Loucy (cell line): ENCODE data around the gene CDH24.

ENCODE experiments used
- H2AFZ ChIP-seq: fragments of 200-600 bp; sonication (generic); 2 replicates; pipeline ENCODE4 v1.6.0; 2016; ENCODE audit warnings: antibody characterized with exemption, mild to moderate bottlenecking, low read length, moderate library complexity
- H3F3A ChIP-seq: fragments of 200-600 bp; 2 replicates; pipeline ENCODE4 v1.6.0; 2016; ENCODE audit warnings: antibody characterized with exemption, low read depth, mild to moderate bottlenecking
- H3K27me3 ChIP-seq: fragments of 200-600 bp; sonication (generic); 2 replicates; pipeline ENCODE4 v1.6.1; 2014; ENCODE audit warnings: low read length, mild to moderate bottlenecking; ENCODE audit not compliant: insufficient read depth, poor library complexity, severe bottlenecking
- H3K36me3 ChIP-seq: fragments of 200-600 bp; sonication (generic); 2 replicates; pipeline ENCODE4 v1.6.1; 2016; ENCODE audit warnings: low read length; ENCODE audit not compliant: insufficient read depth
- H3K4me1 ChIP-seq: fragments of 200-600 bp; sonication (generic); 2 replicates; pipeline ENCODE4 v1.5.1; 2014; ENCODE audit warnings: low read length, mild to moderate bottlenecking; ENCODE audit not compliant: insufficient read depth, poor library complexity, severe bottlenecking
- H3K4me2 ChIP-seq: fragments of 200-600 bp; sonication (generic); 2 replicates; pipeline ENCODE4 v1.6.0; 2014; ENCODE audit warnings: antibody characterized with exemption, low read length, low read depth, mild to moderate bottlenecking; ENCODE audit not compliant: poor library complexity, severe bottlenecking
- H3K4me3 ChIP-seq: fragments of 200-600 bp; sonication (generic); 2 replicates; pipeline ENCODE4 v1.5.1; 2014; ENCODE audit warnings: low read length, mild to moderate bottlenecking, mixed read lengths; ENCODE audit not compliant: poor library complexity, severe bottlenecking
- H3K79me2 ChIP-seq: fragments of 200-600 bp; sonication (generic); 2 replicates; pipeline ENCODE4 v1.6.1; 2014; ENCODE audit warnings: low read length; ENCODE audit not compliant: insufficient read depth
- H3K9ac ChIP-seq: fragments of 200-600 bp; sonication (generic); 2 replicates; pipeline ENCODE4 v1.6.0; 2014; ENCODE audit warnings: mild to moderate bottlenecking, low read depth, low read length, moderate library complexity; ENCODE audit not compliant: poor library complexity, severe bottlenecking
- H3K9me2 ChIP-seq: fragments of 200-600 bp; sonication (generic); replicated peaks from 2 replicates; pipeline ENCODE4 v1.6.1; 2016; ENCODE audit warnings: low read depth, low read length, mixed read lengths
- H3K9me3 ChIP-seq: fragments of 200-600 bp; sonication (generic); 2 replicates; pipeline ENCODE4 v1.6.1; 2014; ENCODE audit warnings: mild to moderate bottlenecking, antibody characterized with exemption, low read length, low read depth; ENCODE audit not compliant: insufficient read depth
- H4K20me1 ChIP-seq: fragments of 200-600 bp; sonication (generic); 2 replicates; pipeline ENCODE4 v1.6.0; 2014; ENCODE audit warnings: antibody characterized with exemption, low read length, mild to moderate bottlenecking; ENCODE audit not compliant: insufficient read depth, poor library complexity, severe bottlenecking
- CTCF ChIP-seq: fragments of 200-600 bp; sonication (generic); conservative IDR thresholded peaks from 2 replicates; pipeline ENCODE4 v1.5.1; 2014; ENCODE audit warnings: mild to moderate bottlenecking, antibody characterized with exemption, low read length
- EZH2phosphoT487 ChIP-seq: fragments of 200-600 bp; IDR thresholded peaks from 2 replicates; pipeline ENCODE4 v1.6.1; 2018; ENCODE audit warnings: antibody characterized with exemption, mild to moderate bottlenecking, moderate library complexity, borderline replicate concordance

CDH24 gene

GRCh38 chr14:23102801-23103200, 45.5 kb upstream of the CDH24 start:
- TF ChIP-seq CTCF (no peak), EZH2phosphoT487 (no peak)
- H4K20me1 ChIP-seq: peaks cover 6% of the 10 kb centered on the region
- H3K9me2 ChIP-seq: no peaks in the 10 kb centered on the region
- H2AFZ ChIP-seq: no peak overlapping the region
- H3K4me3 ChIP-seq: no peak overlapping the region
- H3K9me3 ChIP-seq: no peaks in the 10 kb centered on the region
- no peaks in the 10 kb centered on the region; the same call in 1 of the 2 replicates for H3K36me3 ChIP-seq
- no peaks in the 10 kb centered on the region for H3F3A ChIP-seq
- H3K4me1 ChIP-seq: peaks cover 10% of the 10 kb centered on the region
- H3K4me2 ChIP-seq: no peak overlapping the region
- no peak overlapping the region for H3K9ac ChIP-seq
- H3K79me2 ChIP-seq: peaks cover 12% of the 10 kb centered on the region
- no peaks in the 10 kb centered on the region for H3K27me3 ChIP-seq

GRCh38 chr14:23101986-23102625, 44.8 kb upstream of the CDH24 start:
- Histone ChIP-seq H3K9ac (no peak overlapping the region), H3K4me1 (peaks cover 12% of the 10 kb centered on the region)
- TF ChIP-seq CTCF: no peak
- no peak for TF ChIP-seq EZH2phosphoT487

GRCh38 chr14:23101213-23101970, 44.1 kb upstream of the CDH24 start:
- Histone ChIP-seq H3K79me2 (peaks cover 26% of the 10 kb centered on the region), H3K36me3 (no peaks in the 10 kb centered on the region; the same call in 1 of the 2 replicates), H3K27me3 (no peaks in the 10 kb centered on the region), H3K4me3 (no peak overlapping the region), H3F3A (no peaks in the 10 kb centered on the region), H3K9me2 (no peaks in the 10 kb centered on the region), H2AFZ (no peak overlapping the region), H4K20me1 (peaks cover 10% of the 10 kb centered on the region), H3K9me3 (no peaks in the 10 kb centered on the region), H3K4me2 (no peak overlapping the region), H3K4me1 (peaks cover 19% of the 10 kb centered on the region), H3K9ac (no peak overlapping the region)
- TF ChIP-seq EZH2phosphoT487 (no peak), CTCF (no peak)

More at GRCh38 chr14:23101986-23102625, 44.8 kb upstream of the CDH24 start:
- H3K4me2 ChIP-seq: no peak overlapping the region
- H2AFZ ChIP-seq: no peak overlapping the region
- peaks cover 10% of the 10 kb centered on the region for H4K20me1 ChIP-seq
- no peak overlapping the region for H3K4me3 ChIP-seq
- peaks cover 19% of the 10 kb centered on the region for H3K79me2 ChIP-seq
- H3K9me2 ChIP-seq: no peaks in the 10 kb centered on the region
- H3K9me3 ChIP-seq: no peaks in the 10 kb centered on the region
- H3F3A ChIP-seq: no peaks in the 10 kb centered on the region
- no peaks in the 10 kb centered on the region for H3K27me3 ChIP-seq
- no peaks in the 10 kb centered on the region; the same call in 1 of the 2 replicates for H3K36me3 ChIP-seq
